ENCODE results near the gene HIP1. TPM values are rescaled to one million over a fixed set of nuclear protein-coding genes. Genes with fewer than 3 reads are reported as not detected.

HIP1 gene
- polyA plus RNA-seq, 1 of the 3 experiments (the other 2 are of a cell fraction), result 11.3 TPM

DNA sequence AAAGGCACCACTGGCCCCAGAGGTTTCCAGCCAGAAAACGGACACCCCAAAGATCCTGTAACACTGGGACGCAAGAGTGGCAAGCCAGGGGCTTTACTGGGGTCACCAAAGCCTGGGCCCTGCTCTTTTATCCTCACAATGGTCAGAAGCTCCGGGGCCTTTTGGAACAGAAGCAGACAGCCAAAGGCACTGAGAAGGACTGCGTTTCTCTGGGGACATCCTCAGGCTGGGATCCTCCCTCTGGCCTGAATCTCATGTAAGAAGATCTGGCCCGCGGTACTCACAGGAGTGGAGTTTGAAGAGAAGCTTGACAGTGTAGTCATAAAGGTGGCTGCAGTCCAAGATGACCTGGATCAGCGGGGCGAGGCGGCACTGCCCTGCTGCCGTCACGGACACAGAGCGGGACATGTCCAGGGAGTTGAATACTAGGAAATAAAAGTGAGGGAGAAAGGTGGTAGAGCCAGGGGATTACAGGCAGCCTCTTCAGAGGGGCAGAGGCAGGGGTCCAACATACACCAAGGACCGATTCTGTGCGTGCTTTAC lies 165.2 kb downstream of the HIP1 start:
- no peaks in the 10 kb centered on the region for H3K36me3 ChIP-seq (replicated peaks in 1 of 2; ENCODE audit: control insufficient read depth in 1 of 2, insufficient read depth in 2 of 2, low read length in 1 of 2)
- TF ChIP-seq RAD21 (IDR thresholded peaks at IDR 0.05; ENCODE audit: low read length) (no peak), SIN3A (IDR thresholded peaks at IDR 0.05; ENCODE audit: borderline replicate concordance, low read depth, low read length) (no peak), NRF1 (IDR thresholded peaks at IDR 0.05; ENCODE audit: low read depth, low read length) (no peak)
- TF ChIP-seq, protein P1, sequence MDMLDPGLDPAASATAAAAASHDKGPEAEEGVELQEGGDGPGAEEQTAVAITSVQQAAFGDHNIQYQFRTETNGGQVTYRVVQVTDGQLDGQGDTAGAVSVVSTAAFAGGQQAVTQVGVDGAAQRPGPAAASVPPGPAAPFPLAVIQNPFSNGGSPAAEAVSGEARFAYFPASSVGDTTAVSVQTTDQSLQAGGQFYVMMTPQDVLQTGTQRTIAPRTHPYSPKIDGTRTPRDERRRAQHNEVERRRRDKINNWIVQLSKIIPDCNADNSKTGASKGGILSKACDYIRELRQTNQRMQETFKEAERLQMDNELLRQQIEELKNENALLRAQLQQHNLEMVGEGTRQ (IDR thresholded peaks at IDR 0.05; ENCODE audit: borderline replicate concordance, low read depth, low read length), result no peak
- H3K4me3 ChIP-seq (ENCODE audit: low read depth in 2 of 2, low read length in 1 of 2), result no peak overlapping the region
- H3K79me2 ChIP-seq (ENCODE audit: insufficient read depth), result no peaks in the 10 kb centered on the region
- no peak overlapping the region for H3K27ac ChIP-seq (ENCODE audit: low read depth in 2 of 2, low read length in 1 of 2)
- H3K9me3 ChIP-seq, result no peaks in the 10 kb centered on the region
- H3K27me3 ChIP-seq (ENCODE audit: insufficient read depth), result no peaks in the 10 kb centered on the region
- DNase-seq, result no peak
- ChIA-PET CTCF (interaction anchor here (0.8 kb wide), 1 partner anchor 189 kb away, joined by 3 read pairs; no protein-coding TSS in a partner anchor), POLR2A (no interaction called here)
- peaks cover 3% of the 10 kb centered on the region for H3F3A ChIP-seq (replicated peaks; ENCODE audit: insufficient read depth)
- peaks cover 48% of the 10 kb centered on the region; the same call in 1 of the 2 replicates for H4K20me1 ChIP-seq (ENCODE audit: insufficient read depth)
- H3K4me1 ChIP-seq (ENCODE audit: control insufficient read depth in 1 of 2, insufficient read depth in 2 of 2, low read depth in 1 of 2, low read length in 1 of 2), result peaks cover 0 to 9% of the 10 kb centered on the region in 2 experiments; a peak in 1 of 4 replicates
- no peak overlapping the region for H3K9ac ChIP-seq
- H3K4me2 ChIP-seq, result no peak overlapping the region
- no peak overlapping the region for H2AFZ ChIP-seq (ENCODE audit: low read depth)
- H3K9me2 ChIP-seq, result no peaks in the 10 kb centered on the region
- WGBS (ENCODE audit: low lambda C conversion rate), result 97% methylated on average over 14 of the region's 14 CpGs

DNA sequence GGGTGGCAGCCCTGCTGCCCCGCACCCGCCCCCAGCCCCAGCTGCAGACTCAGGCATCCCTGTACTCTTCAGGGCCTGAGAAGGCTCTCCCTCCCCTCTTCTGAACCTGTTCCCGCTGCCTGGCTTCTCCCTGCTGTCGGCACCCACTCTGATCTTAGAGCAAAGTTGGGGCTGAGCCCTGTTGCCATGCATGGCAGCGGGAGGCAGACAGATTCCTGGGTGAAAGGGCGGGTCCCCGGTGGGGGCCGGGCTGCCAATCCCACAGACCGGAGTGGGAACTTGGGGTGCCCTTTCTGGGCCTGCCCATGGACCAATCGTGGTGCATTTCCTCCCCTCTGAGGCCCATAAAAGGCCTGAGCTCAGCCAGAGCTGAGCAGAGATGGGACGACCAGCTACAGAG lies 165.9 kb downstream of the HIP1 start:
- no peak for DNase-seq
- H3K36me3 ChIP-seq (replicated peaks in 1 of 2; ENCODE audit: control insufficient read depth in 1 of 2, insufficient read depth in 2 of 2, low read length in 1 of 2), result no peaks in the 10 kb centered on the region
- POLR2A ChIA-PET, result no interaction called here

More for the DNA sequence above, 165.9 kb downstream of the HIP1 start:
- Histone ChIP-seq H3K4me3 (ENCODE audit: low read depth in 2 of 2, low read length in 1 of 2) (no peak overlapping the region), H3F3A (replicated peaks; ENCODE audit: insufficient read depth) (peaks cover 3% of the 10 kb centered on the region), H3K4me2 (no peak overlapping the region), H3K9me2 (no peaks in the 10 kb centered on the region), H3K27me3 (ENCODE audit: insufficient read depth) (no peaks in the 10 kb centered on the region), H3K9ac (no peak overlapping the region), H3K79me2 (ENCODE audit: insufficient read depth) (no peaks in the 10 kb centered on the region), H3K9me3 (no peaks in the 10 kb centered on the region), H2AFZ (ENCODE audit: low read depth) (no peak overlapping the region), H4K20me1 (ENCODE audit: insufficient read depth) (peaks cover 55% of the 10 kb centered on the region; the same call in 1 of the 2 replicates), H3K27ac (ENCODE audit: low read depth in 2 of 2, low read length in 1 of 2) (no peak overlapping the region), H3K4me1 (ENCODE audit: control insufficient read depth in 1 of 2, insufficient read depth in 2 of 2, low read depth in 1 of 2, low read length in 1 of 2) (peaks cover 0 to 9% of the 10 kb centered on the region in 2 experiments; a peak in 1 of 4 replicates)
- 97% methylated on average over 11 of the region's 11 CpGs for WGBS (ENCODE audit: low lambda C conversion rate)
- TF ChIP-seq RCOR1 (IDR thresholded peaks at IDR 0.05; ENCODE audit: low read length) (no peak), CHD2 (IDR thresholded peaks at IDR 0.05; ENCODE audit: low read length, partially characterized antibody) (no peak), FOXM1 (IDR thresholded peaks at IDR 0.05; ENCODE audit: low read depth) (no peak), TAF1 (IDR thresholded peaks at IDR 0.05; ENCODE audit: borderline replicate concordance, low read depth, low read length) (no peak), ELF1 (IDR thresholded peaks at IDR 0.05) (no peak), TCF12 (IDR thresholded peaks at IDR 0.05) (no peak), POLR2AphosphoS5 (IDR thresholded peaks at IDR 0.05; ENCODE audit: low read depth, low read length) (no peak)
- TF ChIP-seq, protein P2, sequence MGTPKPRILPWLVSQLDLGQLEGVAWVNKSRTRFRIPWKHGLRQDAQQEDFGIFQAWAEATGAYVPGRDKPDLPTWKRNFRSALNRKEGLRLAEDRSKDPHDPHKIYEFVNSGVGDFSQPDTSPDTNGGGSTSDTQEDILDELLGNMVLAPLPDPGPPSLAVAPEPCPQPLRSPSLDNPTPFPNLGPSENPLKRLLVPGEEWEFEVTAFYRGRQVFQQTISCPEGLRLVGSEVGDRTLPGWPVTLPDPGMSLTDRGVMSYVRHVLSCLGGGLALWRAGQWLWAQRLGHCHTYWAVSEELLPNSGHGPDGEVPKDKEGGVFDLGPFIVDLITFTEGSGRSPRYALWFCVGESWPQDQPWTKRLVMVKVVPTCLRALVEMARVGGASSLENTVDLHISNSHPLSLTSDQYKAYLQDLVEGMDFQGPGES (IDR thresholded peaks at IDR 0.05; ENCODE audit: low read depth, low read length), result no peak
- TF ChIP-seq, protein P3, sequence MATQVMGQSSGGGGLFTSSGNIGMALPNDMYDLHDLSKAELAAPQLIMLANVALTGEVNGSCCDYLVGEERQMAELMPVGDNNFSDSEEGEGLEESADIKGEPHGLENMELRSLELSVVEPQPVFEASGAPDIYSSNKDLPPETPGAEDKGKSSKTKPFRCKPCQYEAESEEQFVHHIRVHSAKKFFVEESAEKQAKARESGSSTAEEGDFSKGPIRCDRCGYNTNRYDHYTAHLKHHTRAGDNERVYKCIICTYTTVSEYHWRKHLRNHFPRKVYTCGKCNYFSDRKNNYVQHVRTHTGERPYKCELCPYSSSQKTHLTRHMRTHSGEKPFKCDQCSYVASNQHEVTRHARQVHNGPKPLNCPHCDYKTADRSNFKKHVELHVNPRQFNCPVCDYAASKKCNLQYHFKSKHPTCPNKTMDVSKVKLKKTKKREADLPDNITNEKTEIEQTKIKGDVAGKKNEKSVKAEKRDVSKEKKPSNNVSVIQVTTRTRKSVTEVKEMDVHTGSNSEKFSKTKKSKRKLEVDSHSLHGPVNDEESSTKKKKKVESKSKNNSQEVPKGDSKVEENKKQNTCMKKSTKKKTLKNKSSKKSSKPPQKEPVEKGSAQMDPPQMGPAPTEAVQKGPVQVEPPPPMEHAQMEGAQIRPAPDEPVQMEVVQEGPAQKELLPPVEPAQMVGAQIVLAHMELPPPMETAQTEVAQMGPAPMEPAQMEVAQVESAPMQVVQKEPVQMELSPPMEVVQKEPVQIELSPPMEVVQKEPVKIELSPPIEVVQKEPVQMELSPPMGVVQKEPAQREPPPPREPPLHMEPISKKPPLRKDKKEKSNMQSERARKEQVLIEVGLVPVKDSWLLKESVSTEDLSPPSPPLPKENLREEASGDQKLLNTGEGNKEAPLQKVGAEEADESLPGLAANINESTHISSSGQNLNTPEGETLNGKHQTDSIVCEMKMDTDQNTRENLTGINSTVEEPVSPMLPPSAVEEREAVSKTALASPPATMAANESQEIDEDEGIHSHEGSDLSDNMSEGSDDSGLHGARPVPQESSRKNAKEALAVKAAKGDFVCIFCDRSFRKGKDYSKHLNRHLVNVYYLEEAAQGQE (IDR thresholded peaks at IDR 0.05; ENCODE audit: low read depth, low read length), result no peak
- TF ChIP-seq, protein P1 (IDR thresholded peaks at IDR 0.05; ENCODE audit: borderline replicate concordance, low read depth, low read length), result no peak
- CTCF ChIA-PET, result no interaction called here
